HG03521 (cell line): ENCODE data around the gene KRT33A.
"Not testable (repeated sequence)": the region's sequence is repeated elsewhere in the genome, so short reads cannot be mapped to it uniquely, and the experiment has no call there.

ENCODE experiments used
- ATAC-seq: cut with Tn5 transposase; IDR thresholded peaks from one replicate; pipeline ENCODE4 v1.9.1; 2021; ENCODE audit warnings: mild to moderate bottlenecking, moderate library complexity; ENCODE audit not compliant: unreplicated experiment

KRT33A gene

GRCh38 chr17:41350381-41350878 is at the start of gene KRT33A:
Gene KRT33A (minus strand): TSS chr17:41350828. CDS start chr17:41350767, 61 bp downstream.
- ATAC-seq: not testable (repeated sequence)

DNA sequence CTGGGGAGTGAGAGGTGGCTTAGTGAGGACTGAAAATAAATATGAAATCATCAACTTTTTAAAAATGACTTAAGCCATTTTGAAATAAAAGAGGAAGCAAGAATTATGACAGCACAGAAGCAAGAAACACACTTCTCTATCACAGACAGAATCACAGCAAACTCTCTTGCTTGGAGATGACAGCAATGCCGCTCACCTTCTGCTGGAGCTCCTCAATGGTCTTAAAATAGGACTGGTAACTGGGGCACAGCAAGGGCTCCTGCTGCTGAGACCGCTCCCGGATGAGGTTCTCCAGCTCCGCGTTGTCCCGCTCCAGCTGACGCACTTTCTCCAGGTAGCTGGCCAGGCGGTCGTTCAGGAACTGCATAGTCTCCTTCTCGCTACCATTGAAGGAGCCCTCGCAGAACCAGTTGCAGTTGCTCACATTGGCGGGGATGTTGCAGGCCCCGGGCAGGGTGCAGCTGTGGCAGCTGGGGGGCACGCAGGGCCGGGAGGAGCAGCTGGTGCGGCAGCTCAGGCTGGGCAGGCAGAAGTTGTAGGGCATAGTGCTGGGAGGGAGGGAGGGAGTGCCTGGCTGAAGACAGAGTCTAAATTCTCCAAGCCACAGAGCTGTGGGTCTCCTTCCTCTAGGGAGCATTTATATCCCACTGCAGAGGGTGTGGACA is 46.5 kb upstream of the KRT33A start, which contains the start of gene KRT31:
Gene KRT31, minus strand, starts transcription at position 613 of the 665 bp plus-strand sequence. Its CDS starts 69 bp downstream, at position 544.
- no peak for ATAC-seq

DNA sequence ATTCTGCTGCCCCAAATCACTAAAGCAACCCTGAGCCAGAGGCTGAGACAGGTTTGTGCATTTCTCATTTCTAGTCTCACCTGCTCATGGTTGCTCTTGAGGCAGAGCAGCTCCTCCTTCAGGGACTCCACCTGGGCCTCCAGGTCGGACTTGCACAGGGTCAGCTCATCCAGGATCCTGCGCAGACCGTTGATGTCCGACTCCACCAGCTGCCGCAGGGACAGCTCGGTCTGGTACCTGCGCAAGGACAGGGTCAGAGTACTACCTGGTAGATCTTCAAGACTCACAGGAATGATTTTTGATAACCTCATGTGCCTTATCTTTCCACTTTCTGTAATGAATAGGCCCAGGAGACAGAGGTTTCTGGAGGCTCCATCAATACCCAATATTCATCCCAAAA is 45.7 kb upstream of the KRT33A start:
- no peak for ATAC-seq

DNA sequence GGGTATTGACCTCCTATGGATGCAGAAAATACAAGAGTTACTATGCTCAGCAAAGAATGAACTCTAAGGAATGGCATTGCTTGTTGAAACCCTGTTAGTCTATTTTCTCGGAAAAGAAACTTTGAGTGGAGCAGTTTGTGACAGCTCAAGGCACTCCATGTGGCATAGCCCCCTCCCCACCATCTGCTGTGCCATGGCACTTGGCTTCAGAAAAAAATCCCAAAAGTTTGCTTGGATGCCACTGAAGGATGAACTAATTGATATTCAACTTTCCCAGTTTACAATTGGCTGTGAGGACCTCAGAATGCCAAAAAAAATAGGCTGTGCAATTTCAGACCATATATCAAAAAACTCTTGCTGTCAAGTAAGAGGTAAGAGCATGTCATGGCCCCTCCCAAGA is 45.0 kb upstream of the KRT33A start:
- ATAC-seq: no peak

- ATAC-seq: not testable (repeated sequence)
Observed at GRCh38 chr17:41395044-41395443, 44.4 kb upstream of the KRT33A start.

DNA sequence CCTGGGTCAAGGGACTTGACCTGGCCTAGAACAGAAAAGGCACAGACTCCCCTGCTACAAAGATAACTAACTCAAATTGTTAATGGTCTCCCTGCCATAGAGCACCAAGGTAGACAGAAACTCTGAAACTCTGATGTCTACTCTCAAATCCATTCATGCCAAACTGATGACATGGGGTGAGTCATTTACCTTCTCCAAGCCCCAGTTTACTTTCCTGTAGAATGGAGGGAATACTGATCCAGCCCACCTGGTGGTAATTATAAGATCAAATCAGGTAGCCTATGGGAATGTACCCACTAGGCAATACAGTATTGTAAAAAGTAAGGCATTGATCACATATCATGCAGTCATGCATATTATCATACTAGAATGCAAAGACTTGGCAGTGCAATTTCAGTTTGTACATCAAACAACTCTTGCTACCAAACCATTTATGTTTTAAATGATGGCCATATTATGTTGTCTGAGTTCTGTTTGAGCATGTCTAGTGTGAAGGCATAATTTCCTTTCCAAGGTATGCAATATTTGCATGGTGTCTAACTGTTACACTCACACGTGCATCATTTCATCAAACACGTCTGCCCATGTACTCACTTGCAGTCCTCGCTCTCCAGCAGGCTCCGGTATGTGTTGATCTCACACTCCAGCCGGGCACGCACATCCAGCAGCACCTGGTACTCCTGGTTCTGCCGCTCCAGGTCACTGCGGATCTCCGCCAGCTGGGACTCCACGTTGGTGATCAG is 43.8 kb upstream of the KRT33A start:
- no peak for ATAC-seq

DNA sequence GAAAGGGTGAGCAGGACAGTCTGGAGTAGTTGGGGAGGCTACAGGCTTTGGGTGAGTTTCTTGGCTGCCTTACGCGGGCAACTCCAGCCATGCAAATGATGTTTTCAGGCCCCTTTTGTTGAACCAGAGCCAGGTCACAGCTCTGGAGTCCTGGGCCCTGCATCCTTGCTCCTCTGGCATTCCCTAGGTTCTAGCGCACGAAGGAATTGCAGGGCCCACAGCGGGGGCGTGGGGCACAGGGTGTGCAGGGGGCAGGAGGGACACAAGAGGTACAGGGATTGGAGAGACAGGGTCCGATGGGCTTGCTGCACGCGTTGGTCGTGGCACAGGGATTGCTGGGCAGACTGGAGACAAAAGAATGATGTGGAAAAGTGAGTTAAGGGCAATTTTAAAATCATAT is 43.2 kb upstream of the KRT33A start:
- ATAC-seq: no peak

- ATAC-seq: no peak
Observed at GRCh38 chr17:41393294-41393693, 42.7 kb upstream of the KRT33A start.

- ATAC-seq: no peak
Observed at GRCh38 chr17:41392278-41392677, 41.6 kb upstream of the KRT33A start.

GRCh38 chr17:41391535-41391934 is 40.9 kb upstream of the KRT33A start:
- no peak for ATAC-seq

DNA sequence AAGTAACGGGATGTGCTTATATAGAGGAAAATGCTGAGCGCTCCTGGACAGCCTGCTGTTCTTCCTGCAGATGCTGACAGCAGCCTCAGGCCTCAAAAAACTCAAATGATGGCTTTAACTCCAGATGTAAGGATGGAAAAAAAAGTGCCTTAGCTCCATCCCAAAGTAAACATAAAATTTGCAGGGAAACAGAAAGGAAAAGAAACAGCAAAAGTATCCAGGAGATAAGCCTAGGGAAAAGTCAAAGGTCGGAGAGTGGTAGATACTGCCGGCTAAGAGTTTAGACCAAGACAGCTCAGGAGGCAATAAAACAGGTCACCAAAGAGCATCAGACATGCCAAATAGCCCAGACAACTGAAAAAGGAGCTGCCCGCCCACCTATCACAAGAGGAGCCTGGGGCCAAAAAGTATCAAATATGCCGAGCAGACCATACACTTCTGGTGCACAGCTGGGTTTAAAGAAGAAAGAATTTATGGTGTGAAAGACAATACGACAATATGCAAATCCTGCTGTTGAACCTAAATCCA is 39.8 kb upstream of the KRT33A start:
- ATAC-seq: no peak

DNA sequence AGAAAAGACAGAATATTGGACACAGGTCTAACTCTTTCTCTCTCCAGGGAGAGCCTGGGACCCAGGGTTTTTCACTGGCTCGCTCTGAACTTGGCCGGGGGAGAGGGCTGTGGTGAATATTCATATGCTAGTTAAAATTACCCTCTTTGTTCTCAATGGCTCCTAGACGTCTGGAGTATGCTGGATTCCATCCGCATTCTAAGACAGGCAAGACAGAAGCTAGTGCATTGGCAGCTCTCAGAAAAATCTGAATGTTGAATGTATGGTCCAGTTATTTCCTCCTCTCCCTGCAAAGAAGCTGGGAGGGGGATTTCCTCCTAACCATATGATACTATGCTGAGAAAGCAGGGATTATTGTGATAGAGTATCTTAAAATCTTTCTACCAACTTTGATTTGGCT is 37.0 kb upstream of the KRT33A start:
- no peak for ATAC-seq

DNA sequence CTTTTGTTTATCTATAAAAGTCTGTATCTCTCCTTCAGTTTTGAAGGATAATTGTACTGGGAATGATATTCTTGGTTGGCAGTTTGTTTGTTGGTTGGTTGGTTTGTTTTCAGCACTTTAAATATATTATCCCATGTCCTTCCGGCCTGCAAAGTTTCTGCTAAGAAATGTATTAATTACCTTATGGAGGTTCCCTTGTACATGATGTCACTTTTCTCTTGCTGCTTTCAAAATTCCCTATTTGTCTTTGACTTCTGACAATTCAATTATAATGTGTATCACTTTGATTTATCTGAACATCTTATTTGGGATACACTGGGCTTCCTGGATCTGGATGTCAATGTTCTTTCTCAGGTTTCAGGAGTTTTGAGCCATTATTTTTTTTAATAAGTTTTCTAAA is 35.6 kb upstream of the KRT33A start:
- no peak for ATAC-seq

DNA sequence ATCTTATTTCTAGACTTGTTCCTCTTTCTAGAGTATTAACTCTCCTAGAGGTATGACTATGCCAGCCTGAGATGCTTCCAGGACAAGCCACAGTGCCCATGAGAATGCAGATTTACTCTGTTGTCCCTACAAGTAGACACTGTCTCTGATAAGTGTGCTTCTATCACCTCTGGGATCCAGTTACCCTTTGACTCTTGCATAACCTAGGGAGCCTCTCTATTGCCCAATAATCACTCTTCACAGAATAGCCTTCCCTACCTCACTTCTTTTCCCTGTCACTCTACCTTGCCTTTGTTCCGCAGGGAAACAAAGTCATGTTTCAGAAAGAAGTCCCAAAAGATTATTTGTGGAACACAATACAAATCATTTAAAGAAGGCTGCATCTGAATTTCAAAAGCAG is 33.1 kb upstream of the KRT33A start:
- ATAC-seq: no peak

- no peak for ATAC-seq
Observed at GRCh38 chr17:41382394-41382793, 31.8 kb upstream of the KRT33A start.

GRCh38 chr17:41381943-41382342 is 31.3 kb upstream of the KRT33A start, which contains the start of gene KRT34:
Gene KRT34 (minus strand): TSS chr17:41382306. CDS start chr17:41382246, 60 bp downstream.
- ATAC-seq: not testable (repeated sequence)

- not testable (repeated sequence) for ATAC-seq
Observed at GRCh38 chr17:41380091-41380490, 29.5 kb upstream of the KRT33A start.

- no peak for ATAC-seq
Observed at GRCh38 chr17:41377546-41377945, 26.9 kb upstream of the KRT33A start.

- no peak for ATAC-seq
Observed at GRCh38 chr17:41369713-41370112, 19.1 kb upstream of the KRT33A start, which contains the start of gene KRT33B. Gene KRT33B (minus strand): TSS chr17:41369813. CDS start chr17:41369750, 63 bp downstream.

- no peak for ATAC-seq
Observed at GRCh38 chr17:41369023-41369422, 18.4 kb upstream of the KRT33A start.

- ATAC-seq: no peak
Observed at GRCh38 chr17:41367426-41368075, 16.9 kb upstream of the KRT33A start.
